ENCODE results near the gene SLC47A1. TPM values are rescaled to one million over a fixed set of nuclear protein-coding genes. Genes with fewer than 3 reads are reported as not detected.
"Not testable (repeated sequence)": the region's sequence is repeated elsewhere in the genome, so short reads cannot be mapped to it uniquely, and the experiment has no call there.

SLC47A1 gene
- polyA plus RNA-seq, 4 donors = 6.3 to 27.1 (median 15.1) TPM

DNA sequence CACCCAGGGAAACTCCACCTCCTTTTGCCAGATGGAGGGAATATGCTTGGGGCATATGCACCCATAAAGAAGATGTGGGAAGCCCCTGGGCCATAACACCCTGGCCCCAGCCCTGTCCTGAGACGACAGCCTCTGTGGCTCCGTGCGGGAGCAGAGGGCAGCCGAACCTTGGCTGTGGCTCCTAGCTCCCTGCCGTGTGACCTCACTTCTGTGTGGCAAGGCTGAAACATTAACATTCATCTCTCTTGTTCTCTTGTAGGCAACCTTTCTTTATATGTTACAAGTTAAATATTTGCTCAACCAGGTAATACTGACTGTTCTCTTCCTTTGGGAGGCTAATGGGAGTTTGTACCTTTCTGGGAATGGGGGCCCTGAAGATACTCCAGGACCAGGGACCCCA lies 17.5 kb downstream of the SLC47A1 start:
- no peak for DNase-seq (ENCODE audit: low read depth in 4 of 4, low spot score in 3 of 4)

DNA sequence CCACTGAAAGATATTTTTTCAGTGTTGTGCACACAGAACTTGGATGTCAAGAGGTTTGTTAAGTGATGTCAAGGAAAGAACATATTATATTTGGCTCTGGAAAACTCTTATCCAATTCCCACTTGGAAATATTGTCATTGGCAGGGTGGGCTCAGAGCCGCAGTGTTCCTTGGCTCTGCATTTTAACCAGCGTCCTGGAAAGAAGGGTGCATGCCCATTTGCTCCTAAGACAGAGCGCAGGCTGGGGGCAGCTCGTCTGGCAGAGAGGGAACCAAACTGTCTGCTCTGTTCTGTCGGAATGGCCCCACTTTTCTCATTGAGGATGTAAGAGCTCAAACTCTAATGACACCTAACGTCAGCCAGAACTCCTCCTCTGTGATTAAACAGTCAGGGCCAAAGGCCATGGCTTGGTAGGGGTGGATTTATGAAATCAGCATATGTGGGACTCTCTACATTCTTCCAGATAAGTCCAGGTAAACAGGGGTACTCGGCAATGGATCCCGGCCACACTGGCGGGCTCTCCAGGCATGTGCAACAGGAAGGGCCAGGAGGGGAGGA lies 18.0 kb downstream of the SLC47A1 start:
- DNase-seq (ENCODE audit: low read depth in 4 of 4, low spot score in 3 of 4) = no peak

DNA sequence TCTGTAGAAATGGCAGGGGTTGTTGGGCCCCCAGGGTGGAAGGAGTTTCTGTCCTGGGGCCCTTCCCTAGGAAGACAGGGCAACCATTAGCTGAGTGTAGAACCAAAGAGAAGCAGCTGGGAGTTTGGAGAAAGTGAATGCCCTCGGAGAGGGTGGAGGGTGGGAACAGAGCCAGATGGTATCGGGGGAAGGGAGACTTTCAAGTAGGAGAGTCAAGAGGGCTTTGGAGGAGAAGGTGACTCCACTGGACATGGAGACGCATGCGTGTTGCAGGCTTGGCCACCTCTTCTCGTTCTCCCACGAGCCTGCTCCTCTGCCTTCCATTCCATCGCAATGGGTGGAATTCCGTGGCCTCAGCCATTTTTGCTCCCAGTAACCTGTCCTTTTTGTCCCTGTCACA lies 19.4 kb downstream of the SLC47A1 start:
- DNase-seq (ENCODE audit: low read depth in 4 of 4, low spot score in 3 of 4) = no peak

DNA sequence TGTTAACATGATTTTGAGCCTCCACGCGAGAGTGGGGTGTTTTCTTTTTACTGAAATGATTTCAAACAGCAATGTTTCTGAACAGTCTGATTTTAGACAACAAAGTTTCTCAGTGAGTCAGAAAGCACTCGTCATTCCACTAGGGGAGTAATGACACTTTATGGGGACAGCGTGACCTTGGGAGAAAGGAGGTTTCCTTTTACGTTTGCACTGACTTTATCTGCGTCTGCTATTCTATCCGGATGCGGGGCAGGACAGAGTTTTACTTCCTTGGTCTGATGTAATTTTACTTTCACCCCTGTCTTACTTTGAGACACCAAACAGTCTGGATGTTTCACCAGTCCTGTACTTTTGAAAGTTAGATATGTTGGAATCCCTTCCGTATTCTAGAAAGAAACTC lies 20.7 kb downstream of the SLC47A1 start:
- DNase-seq (ENCODE audit: low read depth in 4 of 4, low spot score in 3 of 4) = no peak

DNA sequence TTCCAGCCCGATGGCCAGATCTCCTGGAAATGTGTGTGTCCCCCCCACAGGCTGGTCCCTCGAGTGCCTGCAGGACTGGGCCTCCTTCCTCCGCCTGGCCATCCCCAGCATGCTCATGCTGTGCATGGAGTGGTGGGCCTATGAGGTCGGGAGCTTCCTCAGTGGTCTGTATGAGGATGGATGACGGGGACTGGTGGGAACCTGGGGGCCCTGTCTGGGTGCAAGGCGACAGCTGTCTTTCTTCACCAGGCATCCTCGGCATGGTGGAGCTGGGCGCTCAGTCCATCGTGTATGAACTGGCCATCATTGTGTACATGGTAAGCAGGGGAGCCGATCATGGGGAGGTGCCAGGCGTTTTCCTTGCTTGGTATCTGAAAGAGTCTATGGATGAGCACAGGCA lies 22.1 kb downstream of the SLC47A1 start:
- DNase-seq (ENCODE audit: low read depth in 4 of 4, low spot score in 3 of 4) = no peak

DNA sequence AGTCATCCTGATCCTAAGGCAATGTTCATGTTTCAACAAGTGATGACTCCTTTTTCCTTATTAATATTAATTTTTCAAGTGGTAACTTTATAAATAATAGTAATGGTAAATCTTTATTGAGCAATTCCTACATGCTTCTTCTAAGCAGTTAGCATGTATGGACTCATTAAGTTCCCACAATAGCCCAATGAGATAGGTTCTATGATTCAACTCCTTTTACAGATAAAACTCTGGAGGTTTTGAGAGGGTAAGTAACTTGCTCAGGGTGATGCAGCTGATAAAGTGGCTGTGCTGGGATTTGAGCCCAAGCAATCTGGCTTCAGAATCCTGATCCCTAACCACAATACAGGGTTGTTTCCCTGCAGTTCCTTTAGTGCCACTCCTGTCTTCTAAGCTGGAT lies 25.3 kb downstream of the SLC47A1 start:
- no peak for DNase-seq (ENCODE audit: low read depth in 4 of 4, low spot score in 3 of 4)

DNA sequence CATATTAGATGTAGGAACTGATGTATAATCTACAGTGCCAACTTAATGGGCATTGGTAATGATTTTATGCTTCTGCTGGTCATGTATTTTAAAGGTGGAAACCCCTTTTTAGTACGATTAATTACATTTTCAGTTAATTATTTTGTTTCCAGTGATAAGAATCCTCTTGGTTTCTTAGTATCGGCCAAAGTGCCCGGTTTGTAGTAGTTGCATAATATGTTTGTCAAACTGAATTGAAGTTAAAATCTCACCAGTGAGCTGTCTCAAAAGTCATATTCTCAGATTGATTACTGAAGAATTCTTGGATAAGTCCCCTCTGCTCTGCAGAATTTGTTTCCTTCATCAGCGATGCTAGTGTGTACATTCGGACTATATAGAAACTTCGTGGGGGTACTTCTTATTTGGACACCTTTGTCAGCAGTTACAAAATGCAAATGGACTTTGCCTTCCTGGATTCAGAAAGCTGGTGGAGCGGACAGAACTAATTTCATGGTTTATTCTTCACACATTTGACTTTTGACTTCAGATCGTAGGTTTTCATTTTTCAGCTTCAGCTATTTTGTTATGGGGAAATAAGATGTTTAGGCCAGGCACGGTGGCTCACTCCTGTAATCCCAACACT lies 28.2 kb downstream of the SLC47A1 start:
- DNase-seq (ENCODE audit: low read depth in 4 of 4, low spot score in 3 of 4) = no peak

- DNase-seq (ENCODE audit: low read depth in 4 of 4, low spot score in 3 of 4) = no peak
Measured at GRCh38 chr17:19565817-19566575, 32.3 kb downstream of the SLC47A1 start.

- no peak for DNase-seq (ENCODE audit: low read depth in 4 of 4, low spot score in 3 of 4)
Measured at GRCh38 chr17:19567216-19568015, 33.8 kb downstream of the SLC47A1 start.

- DNase-seq (ENCODE audit: low read depth in 4 of 4, low spot score in 3 of 4) = no peak
Measured at GRCh38 chr17:19568016-19568350, 34.3 kb downstream of the SLC47A1 start.

DNA sequence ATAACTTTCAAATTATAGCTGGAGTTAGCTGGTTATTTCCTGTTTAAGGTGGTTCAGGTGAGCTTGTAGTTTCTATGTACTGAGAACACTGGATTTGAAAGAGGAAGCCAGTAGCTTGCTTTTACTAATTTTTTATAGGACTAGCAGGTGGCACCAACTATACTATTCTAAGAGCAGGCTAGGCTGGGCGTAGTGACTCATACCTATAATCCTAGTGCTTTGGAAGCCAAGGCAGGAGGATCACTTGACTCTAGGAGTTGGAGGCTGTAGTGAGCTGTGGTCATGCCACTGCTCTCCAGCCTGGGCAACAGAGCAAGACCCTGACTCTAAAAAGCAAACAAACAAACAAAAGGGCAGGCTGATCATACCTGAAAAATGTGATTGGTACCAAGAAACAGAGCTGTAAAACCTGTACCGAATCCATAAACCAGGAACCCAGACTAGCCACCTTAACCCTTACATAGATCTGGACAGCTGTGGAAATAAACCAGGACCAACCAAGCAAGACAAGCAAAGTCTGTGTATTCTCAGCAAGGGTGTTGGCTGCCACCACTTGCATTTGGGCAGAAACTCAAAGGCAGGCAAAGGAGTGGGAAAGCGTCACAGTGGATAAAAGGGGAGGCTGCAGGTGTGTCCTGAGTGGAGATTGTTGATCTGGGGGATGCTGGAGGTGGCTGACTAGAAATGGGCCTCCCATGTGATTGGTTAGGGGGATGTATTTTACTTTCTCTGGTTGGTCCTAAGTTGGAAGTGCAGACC lies 36.3 kb downstream of the SLC47A1 start:
- DNase-seq (ENCODE audit: low read depth in 4 of 4, low spot score in 3 of 4) = no peak

- DNase-seq (ENCODE audit: low read depth in 4 of 4, low spot score in 3 of 4) = no peak
Measured at GRCh38 chr17:19570544-19571062, 36.9 kb downstream of the SLC47A1 start.

- DNase-seq (ENCODE audit: low read depth in 4 of 4, low spot score in 3 of 4) = no peak
Measured at GRCh38 chr17:19573075-19573474, 39.4 kb downstream of the SLC47A1 start.

DNA sequence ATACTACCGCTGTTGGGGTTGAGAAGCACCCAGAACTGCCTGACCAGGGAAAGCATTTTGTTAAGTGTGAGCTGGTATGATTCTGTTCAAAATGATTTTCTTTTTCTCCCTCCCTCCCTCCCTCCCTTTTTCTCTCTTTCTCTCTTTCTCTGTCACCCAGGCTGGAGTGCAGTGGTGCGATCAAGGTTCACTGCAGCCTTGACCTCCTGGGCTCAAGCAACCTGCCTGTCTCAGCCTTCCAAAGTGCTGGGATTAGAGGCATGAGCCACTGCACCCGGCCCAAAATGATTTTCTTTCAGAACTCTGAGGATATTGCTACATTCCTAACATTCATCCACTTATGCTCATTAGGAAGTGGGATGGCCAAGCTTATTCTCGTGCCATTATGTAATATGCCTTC lies 41.3 kb downstream of the SLC47A1 start:
- DNase-seq (ENCODE audit: low read depth in 4 of 4, low spot score in 3 of 4) = no peak

DNA sequence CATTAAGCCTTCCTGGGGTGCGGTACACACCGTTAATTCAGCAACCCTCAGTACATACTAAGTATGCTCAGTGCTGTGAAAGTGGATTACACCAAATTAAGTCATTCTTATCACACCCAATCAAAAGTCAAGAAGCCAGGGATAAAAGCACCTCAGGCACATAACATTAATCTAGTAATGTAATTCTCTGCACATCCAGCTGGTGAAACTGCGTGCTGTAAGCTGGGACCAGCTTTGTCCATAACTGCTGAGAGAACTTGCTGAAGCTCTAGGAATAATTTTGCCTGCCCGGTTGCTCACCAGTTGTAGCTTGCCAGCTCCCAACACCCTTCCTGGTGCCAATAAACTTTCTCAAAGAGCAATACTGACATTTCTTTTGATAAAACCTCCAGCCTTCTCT lies 44.9 kb downstream of the SLC47A1 start:
- no peak for DNase-seq (ENCODE audit: low read depth in 4 of 4, low spot score in 3 of 4)

- no peak for DNase-seq (ENCODE audit: low read depth in 4 of 4, low spot score in 3 of 4)
Measured at GRCh38 chr17:19579192-19579761, 45.6 kb downstream of the SLC47A1 start.

GRCh38 chr17:19579867-19580565 lies 46.4 kb downstream of the SLC47A1 start:
- DNase-seq (ENCODE audit: low read depth in 4 of 4, low spot score in 3 of 4) = peak in 1 of 4 donors; percentile 22

DNA sequence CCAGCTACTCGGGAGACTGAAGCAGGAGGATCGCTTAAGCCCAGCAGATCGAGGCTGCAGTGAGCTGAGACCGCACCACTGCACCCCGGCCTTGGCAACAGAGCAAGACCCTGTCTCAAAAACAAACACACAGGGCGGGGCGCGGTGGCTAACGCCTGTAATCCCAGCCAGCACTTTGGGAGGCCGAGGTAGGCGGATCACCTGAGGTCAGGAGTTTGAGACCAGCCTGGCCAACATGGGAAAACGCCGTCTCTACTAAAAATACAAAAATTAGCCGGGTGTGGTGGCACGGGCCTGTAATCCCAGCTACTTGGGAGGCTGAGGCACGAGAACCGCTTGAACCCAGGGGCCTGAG lies 46.9 kb downstream of the SLC47A1 start:
- not testable (repeated sequence) for DNase-seq (ENCODE audit: low read depth in 4 of 4, low spot score in 3 of 4)

GRCh38 chr17:19582152-19582551 lies 48.5 kb downstream of the SLC47A1 start:
- not testable (repeated sequence) for DNase-seq (ENCODE audit: low read depth in 4 of 4, low spot score in 3 of 4)

- DNase-seq (ENCODE audit: low read depth in 4 of 4, low spot score in 3 of 4) = no peak
Measured at GRCh38 chr17:19583871-19584270, 50.2 kb downstream of the SLC47A1 start.

All from left renal pelvis (tissue), 4 donors.